ENCODE data around the gene HS3ST2.
A peak's percentile ranks its signal among the peaks of the same experiment; 100 is the strongest.

HS3ST2 gene

DNA sequence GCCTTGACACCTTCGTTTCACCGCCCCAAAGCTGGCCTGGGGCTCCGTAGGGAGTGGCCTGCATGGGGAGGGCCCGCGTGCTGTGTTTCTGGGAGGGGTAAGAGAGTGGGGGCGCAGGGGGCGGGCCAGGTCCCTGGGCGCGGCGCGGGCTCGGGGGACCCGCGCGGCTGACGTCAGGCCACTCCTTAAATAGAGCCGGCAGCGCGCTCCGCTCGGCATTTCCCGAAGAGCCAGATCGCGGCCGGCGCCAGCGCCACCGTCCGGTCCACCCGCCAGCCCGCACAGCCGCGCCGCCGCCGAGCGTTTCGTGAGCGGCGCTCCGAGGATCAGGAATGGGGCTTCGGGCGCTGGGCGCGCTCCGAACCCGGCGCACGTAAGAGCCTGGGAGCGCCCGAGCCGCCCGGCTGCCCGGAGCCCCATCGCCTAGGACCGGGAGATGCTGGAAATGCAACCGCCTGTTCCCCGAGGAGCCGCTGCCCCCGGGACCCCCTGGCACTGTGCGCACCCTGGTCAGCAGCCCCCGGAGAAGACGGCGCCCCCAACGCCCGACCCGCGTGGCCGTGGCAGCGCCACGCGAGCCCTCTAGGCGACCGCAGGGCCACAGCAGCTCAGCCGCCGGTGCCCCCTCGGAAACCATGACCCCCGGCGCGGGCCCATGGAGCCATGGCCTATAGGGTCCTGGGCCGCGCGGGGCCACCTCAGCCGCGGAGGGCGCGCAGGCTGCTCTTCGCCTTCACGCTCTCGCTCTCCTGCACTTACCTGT, at the start of gene HS3ST2:
Gene HS3ST2 (plus strand): TSS at position 215 of the 763 bp plus-strand sequence. CDS start 449 bp downstream, at position 664.
- Histone ChIP-seq H3K27ac (peak within 1 kb of the TSS in 4 of 21 experiments; percentile 17 to 75 (median 56)), H3K4me3 (peak within 1 kb of the TSS; percentile 7 to 39 (median 28))

DNA sequence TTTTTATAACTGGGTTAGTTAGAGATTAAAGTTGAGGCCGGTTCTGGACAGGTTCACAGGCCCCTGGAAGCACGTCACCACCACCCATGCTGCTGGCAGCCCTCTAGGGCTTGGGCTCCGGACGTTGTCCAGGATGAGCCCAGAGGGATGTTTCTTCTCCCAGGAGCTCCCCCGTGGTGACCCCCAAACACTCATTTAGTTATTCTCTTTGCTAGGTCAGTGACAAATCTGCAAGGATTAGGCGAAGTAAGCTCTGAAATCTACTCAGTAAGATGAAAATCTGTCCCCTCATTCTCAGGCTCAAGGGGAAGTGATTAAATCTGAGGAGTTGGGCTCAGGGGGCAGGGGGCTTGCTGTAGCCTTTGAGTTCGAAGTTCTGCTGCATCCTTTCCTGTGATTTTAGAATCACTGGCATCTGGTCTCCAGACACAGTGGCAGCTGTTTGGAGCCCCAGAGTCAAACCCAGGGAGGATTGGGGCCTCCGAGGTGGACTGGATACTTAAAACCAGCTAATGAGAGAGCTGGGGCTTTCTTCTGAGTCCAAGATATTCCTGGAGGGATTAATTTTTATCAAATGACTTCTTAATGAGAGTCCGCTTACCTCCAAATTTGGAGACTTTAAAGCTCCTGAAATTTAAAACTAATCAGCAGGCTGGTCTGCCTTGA, 49.2 kb upstream of the HS3ST2 start:
- Histone ChIP-seq H3K27ac (no peak overlapping the region), H3K4me3 (no peak overlapping the region)

- Histone ChIP-seq H3K27ac (no peak overlapping the region), H3K4me3 (no peak overlapping the region)
Measured at GRCh38 chr16:22765479-22765878, 48.5 kb upstream of the HS3ST2 start.

DNA sequence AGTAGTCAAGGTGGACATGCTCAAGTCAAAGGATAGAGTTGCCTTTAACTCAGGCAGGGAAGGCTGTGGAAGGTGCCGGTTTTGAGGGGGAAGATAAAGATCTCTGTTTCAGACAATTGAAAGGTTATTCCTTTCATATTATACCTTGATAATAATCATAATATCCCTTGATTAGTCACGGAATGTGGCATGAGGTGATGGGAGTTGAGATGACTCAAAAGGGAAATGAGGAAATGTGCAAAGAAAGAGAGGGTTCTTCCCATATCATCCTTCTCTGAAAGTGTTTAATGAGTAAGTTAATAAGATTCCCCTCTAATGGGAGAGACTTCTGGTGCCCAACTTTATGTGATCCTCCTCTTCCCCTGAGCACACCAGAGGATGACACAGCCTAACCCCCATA, 43.1 kb upstream of the HS3ST2 start:
- no peak overlapping the region for H3K4me3 ChIP-seq
- H3K27ac ChIP-seq: no peak overlapping the region

DNA sequence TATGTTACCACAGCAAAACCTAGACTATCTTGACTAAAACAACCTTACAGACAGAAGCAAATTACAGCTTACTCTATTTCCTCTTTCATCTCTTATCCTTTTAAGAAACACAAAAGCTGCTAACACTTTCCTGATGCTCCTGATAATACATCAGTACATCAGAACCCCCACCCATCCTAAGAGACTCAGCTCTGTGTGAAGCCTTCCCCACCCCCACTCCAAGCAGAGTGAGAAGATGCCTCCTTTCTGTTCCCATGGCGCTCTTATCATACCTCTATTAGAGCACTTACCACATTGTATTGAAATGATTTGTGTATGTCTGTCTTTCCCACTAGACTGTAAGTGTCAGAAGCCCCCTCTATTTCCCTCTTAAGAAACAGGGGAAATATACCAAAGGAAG, 42.4 kb upstream of the HS3ST2 start:
- Histone ChIP-seq H3K27ac (no peak overlapping the region), H3K4me3 (no peak overlapping the region)

DNA sequence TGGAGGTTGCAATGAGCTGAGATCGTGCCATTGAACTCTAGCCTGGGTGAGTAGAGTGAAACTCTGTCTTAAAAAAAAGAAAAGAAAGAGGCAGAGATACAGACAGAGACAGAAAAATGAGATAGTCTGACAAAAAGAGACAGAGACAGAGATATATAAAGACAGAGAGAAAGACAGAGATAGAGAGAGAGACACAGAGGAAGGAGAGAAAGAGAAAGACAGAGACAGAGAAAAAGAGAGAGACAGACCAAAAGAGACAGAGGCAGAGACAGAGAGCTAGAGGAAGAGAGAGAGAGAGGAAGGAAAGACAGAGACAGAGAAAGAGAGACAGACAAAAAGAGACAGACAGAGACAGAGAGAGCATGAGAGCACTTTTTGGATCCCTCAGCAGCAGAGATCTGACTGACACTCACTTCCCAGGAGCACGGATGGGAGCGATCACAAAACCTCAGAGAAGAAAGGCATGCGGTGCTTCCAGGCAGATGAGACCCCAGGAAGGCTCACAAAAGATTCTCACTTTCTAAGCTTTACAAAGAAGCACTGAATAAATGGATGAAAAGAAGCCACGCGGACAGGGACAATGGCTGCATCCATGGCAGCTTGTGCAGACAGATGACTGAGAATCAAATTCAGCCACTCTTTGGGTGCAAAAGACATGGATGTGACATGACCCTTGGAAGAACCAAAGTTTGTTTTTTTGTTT, 38.6 kb upstream of the HS3ST2 start:
- Histone ChIP-seq H3K4me3 (no peak overlapping the region), H3K27ac (no peak overlapping the region)

GRCh38 chr16:22781480-22781879, 32.5 kb upstream of the HS3ST2 start:
- Histone ChIP-seq H3K4me3 (no peak overlapping the region), H3K27ac (no peak overlapping the region)

DNA sequence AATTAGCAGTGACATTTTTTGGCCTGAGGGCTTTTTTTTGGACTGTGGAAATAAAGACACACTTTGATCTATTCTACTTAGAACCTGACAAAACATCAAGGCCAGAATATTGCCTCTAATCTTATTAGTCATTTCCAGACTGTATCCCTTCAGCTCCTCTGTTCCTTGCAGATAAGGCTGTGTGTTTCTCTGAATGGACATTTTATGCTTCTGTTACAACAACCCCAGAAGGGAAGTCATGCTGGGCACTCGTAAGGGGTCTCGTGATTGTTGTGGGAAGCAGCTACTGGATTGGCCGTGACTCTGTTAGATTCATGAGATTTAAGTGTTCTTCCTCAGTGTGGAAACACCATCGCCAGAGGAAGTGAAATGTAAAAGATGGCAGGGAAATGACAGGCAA, 31.6 kb upstream of the HS3ST2 start:
- H3K4me3 ChIP-seq: no peak overlapping the region
- no peak overlapping the region for H3K27ac ChIP-seq

DNA sequence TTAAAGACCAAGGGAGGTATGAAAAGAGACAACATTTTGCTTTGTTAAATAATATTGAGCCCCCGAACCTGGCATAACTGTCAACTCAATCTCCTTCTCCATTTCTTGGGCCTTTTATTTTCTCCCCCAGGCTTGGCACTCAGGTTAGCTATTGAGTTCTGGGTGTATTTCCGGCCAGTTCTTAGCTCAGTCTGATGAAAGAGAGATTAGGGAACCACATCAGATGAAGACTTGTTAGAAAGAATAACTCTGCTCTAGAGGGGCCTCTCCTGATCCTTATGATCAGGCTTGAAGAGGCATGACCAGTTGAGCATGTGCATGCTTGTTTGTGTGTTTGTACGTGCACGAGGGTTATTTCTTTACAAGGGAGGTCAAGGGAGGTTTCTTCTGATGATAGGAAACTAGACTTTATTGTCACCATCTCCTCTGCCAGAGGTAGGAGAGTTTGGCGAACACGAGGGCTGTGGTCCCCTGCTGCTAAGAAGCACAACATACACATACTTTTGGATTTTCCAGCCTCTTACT, 29.2 kb upstream of the HS3ST2 start:
- no peak overlapping the region for H3K4me3 ChIP-seq
- no peak overlapping the region for H3K27ac ChIP-seq

DNA sequence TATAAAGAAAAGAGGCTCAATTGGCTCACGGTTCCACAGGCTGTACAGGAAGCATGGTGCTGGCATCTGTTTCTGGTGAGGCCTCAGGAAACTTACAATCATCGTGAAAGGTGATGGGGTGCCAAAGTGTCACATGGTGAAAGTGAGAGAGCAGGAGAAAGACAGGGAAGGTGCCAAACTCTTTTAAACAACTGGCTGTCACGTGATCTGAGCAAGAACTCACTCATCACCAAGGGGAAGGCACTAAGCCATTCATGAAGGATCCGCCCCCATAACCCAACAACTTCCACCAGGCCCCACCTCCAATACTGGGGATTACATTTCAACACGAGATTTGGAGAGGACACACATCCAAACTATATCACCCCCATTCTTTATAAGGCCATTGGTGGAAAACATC, 28.4 kb upstream of the HS3ST2 start:
- Histone ChIP-seq H3K4me3 (no peak overlapping the region), H3K27ac (no peak overlapping the region)

- Histone ChIP-seq H3K27ac (peak overlapping the region in 2 of 21 experiments; percentile 34 to 54), H3K4me3 (no peak overlapping the region)
Measured at GRCh38 chr16:22786284-22786683, 27.7 kb upstream of the HS3ST2 start.

DNA sequence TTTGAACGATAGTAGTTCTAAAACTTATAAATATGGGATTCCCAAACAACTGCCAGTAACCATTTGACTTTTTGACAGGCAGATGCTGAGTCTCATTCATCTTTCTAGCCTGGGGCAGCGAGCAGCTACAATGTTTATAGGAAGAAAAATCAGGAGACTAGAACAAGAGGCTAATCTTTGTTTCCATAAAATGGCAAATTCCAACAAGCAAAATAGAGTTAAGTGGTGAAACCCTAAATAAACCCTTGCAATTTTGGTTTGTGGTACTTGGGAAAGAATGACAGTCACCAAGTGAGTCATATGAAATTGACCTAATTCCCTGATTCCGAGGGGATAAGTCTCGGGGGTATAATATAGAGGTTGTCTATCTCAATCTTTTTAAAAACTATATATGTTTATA, 27.3 kb upstream of the HS3ST2 start:
- peak overlapping the region in 2 of 21 experiments; percentile 34 to 54 for H3K27ac ChIP-seq
- no peak overlapping the region for H3K4me3 ChIP-seq

- H3K27ac ChIP-seq: peak overlapping the region in 4 of 21 experiments; percentile 29 to 65 (median 52)
- no peak overlapping the region for H3K4me3 ChIP-seq
Measured at GRCh38 chr16:22787466-22788192, 26.3 kb upstream of the HS3ST2 start.

DNA sequence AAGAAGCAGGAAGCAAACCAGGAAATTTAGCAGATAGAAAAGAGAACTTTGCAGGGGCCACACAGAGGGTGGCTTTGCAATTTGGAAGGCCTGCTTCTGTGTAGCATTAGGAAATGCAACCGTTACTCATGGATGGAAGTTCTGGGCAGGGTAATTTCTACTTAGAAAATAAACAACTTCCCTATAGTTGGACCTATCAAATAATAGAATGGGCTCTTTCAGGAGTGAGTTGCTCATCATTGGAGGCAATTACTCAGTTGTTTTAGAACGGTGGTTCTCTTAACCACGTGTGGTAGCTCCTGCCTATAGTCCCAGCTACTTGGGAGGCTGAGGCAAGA, 25.8 kb upstream of the HS3ST2 start:
- Histone ChIP-seq H3K27ac (peak overlapping the region in 6 of 21 experiments; percentile 2 to 65 (median 44)), H3K4me3 (no peak overlapping the region)

DNA sequence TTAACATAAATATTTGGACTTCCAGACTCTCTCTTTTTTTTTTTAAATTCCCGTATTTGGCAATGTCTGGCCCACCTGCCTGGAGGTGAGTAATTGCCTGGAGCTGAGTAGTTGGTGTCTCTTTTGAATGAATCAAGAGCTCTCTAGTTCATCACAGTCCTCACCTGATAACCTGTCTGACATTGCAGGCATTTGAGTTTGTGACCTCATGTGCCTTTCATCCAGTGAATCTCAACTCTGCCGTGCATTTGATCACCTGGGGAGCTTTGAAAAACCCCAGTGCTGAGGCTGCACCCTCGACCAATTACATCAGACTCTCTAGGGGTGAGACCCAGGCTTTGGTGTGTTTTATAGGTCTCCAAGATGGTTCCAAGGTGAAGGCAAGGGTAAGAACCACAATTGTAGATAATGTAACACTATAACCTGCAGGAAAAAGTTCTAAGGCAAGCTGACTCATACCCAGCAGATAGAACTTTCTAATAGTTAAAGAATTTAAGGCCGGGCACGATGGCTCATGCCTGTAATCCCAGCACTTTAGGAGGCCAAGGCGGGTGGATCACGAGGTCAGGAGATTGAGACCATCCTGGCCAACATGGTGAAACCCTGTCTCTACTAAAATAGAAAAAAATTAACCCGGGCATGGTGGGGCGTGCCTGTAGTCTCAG, 24.5 kb upstream of the HS3ST2 start:
- Histone ChIP-seq H3K27ac (no peak overlapping the region), H3K4me3 (no peak overlapping the region)

- Histone ChIP-seq H3K27ac (no peak overlapping the region), H3K4me3 (no peak overlapping the region)
Measured at GRCh38 chr16:22797551-22797950, 16.4 kb upstream of the HS3ST2 start.

DNA sequence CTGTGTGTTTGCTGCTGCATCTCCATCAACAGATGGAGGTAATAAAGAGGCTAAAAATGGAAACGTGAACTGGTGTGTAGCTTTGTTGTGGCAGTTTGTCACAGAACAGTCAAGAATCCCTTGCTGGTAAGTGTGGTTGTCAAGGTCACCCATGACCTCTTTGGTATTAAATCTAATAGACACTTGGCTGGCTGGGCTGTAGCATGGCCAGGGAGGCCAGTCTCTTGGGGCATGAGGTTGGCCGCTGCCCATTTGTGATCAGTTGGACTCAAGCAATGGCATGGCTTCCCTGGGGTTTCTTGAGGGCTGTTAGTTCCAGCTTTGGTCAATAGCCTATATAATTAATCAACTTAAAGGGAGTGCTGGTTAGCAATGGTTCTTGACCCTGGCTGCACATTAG, 14.8 kb upstream of the HS3ST2 start:
- H3K4me3 ChIP-seq: no peak overlapping the region
- H3K27ac ChIP-seq: no peak overlapping the region

DNA sequence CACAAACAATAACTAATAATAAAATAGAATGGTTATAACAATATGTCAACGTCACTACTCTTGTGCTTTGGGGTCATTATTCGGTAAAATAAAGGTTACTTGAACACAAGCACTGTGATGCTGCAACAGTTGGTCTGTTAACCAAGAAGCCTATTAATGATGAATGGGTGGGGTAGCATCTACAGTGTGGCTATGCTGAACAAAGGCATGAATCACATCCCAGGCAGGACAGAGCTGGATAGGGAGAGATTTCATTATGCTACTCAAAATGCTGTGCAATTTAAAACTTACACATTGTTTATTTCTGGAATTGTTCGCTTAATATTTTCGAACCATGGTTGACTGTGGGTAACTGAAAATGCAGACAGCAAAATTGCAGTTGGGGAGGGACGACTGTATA, 9.1 kb upstream of the HS3ST2 start:
- H3K4me3 ChIP-seq: no peak overlapping the region
- H3K27ac ChIP-seq: no peak overlapping the region

DNA sequence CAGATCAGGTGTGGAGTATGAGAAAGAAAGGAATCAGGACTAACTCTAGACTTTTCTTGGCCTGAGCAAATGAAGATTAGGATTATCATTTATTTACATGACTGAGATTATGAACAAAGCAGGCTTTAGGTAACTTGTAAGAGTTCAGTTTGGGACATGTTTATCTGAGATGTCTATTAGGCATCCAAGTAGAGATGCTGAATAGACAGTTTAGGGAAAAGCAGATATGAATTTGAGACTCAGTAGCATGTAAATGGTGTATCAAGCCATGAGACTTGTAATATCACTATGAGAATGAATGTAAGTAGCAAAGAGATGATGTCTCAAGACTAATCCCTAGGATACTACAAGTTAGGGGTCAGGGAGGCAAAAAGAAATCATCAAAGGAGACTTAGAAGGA, 8.6 kb upstream of the HS3ST2 start:
- no peak overlapping the region for H3K4me3 ChIP-seq
- no peak overlapping the region for H3K27ac ChIP-seq

All from skin epidermis (tissue), 12 donors.